ENCODE data around the gene ALDH1A2.
"Not testable (repeated sequence)": the region's sequence is repeated elsewhere in the genome, so short reads cannot be mapped to it uniquely, and the experiment has no call there.

Gene ALDH1A2

GRCh38 chr15:58065445-58066041 is at the start of gene ALDH1A2:
TSS of gene ALDH1A2 (minus strand) at chr15:58065711. CDS start at chr15:58065650, 61 bp downstream.
- Histone ChIP-seq H3K27ac (ENCODE audit: low read depth, low read length) (no peak within 1 kb of the TSS), H3K36me3 (ENCODE audit: control insufficient read depth, insufficient read depth, low read length) (no peaks in the 10 kb centered on the region), H3K9ac (ENCODE audit: low read length) (no peak within 1 kb of the TSS), H3K4me3 (ENCODE audit: low read depth, low read length) (peak within 1 kb of the TSS; percentile 62), H3K4me1 (ENCODE audit: control insufficient read depth, insufficient read depth, low read length) (peaks cover 14% of the 10 kb centered on the region), H3K9me3 (ENCODE audit: control insufficient read depth, insufficient read depth, low read depth, low read length) (no peaks in the 10 kb centered on the region), H3K27me3 (ENCODE audit: control insufficient read depth, insufficient read depth, low read length) (peaks cover 94% of the 10 kb centered on the region)

- no peaks in the 10 kb centered on the region for H3K9me3 ChIP-seq (ENCODE audit: control insufficient read depth, insufficient read depth, low read depth, low read length)
- no peaks in the 10 kb centered on the region for H3K36me3 ChIP-seq (ENCODE audit: control insufficient read depth, insufficient read depth, low read length)
- H3K4me3 ChIP-seq (ENCODE audit: low read depth, low read length), result no peak overlapping the region
- no peaks in the 10 kb centered on the region for H3K27me3 ChIP-seq (ENCODE audit: control insufficient read depth, insufficient read depth, low read length)
- peaks cover 5% of the 10 kb centered on the region; the same call in 1 of the 2 replicates for H3K4me1 ChIP-seq (ENCODE audit: control insufficient read depth, insufficient read depth, low read length)
- no peak overlapping the region for H3K27ac ChIP-seq (ENCODE audit: low read depth, low read length)
- no peak overlapping the region for H3K9ac ChIP-seq (ENCODE audit: low read length)
These were observed 49.3 kb upstream of the ALDH1A2 start for GRCh38 chr15:58114812-58115211.

GRCh38 chr15:58114388-58114787 is 48.9 kb upstream of the ALDH1A2 start:
- Histone ChIP-seq H3K27me3 (ENCODE audit: control insufficient read depth, insufficient read depth, low read length) (no peaks in the 10 kb centered on the region), H3K4me1 (ENCODE audit: control insufficient read depth, insufficient read depth, low read length) (peaks cover 5% of the 10 kb centered on the region; the same call in 1 of the 2 replicates), H3K4me3 (ENCODE audit: low read depth, low read length) (no peak overlapping the region), H3K9ac (ENCODE audit: low read length) (no peak overlapping the region), H3K27ac (ENCODE audit: low read depth, low read length) (no peak overlapping the region), H3K9me3 (ENCODE audit: control insufficient read depth, insufficient read depth, low read depth, low read length) (no peaks in the 10 kb centered on the region), H3K36me3 (ENCODE audit: control insufficient read depth, insufficient read depth, low read length) (no peaks in the 10 kb centered on the region)

GRCh38 chr15:58113358-58113757 is 47.8 kb upstream of the ALDH1A2 start:
- H3K4me1 ChIP-seq (ENCODE audit: control insufficient read depth, insufficient read depth, low read length); H3K4me3 ChIP-seq (ENCODE audit: low read depth, low read length); H3K27me3 ChIP-seq (ENCODE audit: control insufficient read depth, insufficient read depth, low read length); H3K9ac ChIP-seq (ENCODE audit: low read length); H3K36me3 ChIP-seq (ENCODE audit: control insufficient read depth, insufficient read depth, low read length); H3K27ac ChIP-seq (ENCODE audit: low read depth, low read length); H3K9me3 ChIP-seq (ENCODE audit: control insufficient read depth, insufficient read depth, low read depth, low read length): not testable (repeated sequence)

- H3K27me3 ChIP-seq (ENCODE audit: control insufficient read depth, insufficient read depth, low read length), result no peaks in the 10 kb centered on the region
- H3K4me1 ChIP-seq (ENCODE audit: control insufficient read depth, insufficient read depth, low read length), result no peaks in the 10 kb centered on the region
- H3K4me3 ChIP-seq (ENCODE audit: low read depth, low read length), result no peak overlapping the region
These were observed 46.2 kb upstream of the ALDH1A2 start for GRCh38 chr15:58111718-58112104.

GRCh38 chr15:58110999-58111717 is 45.6 kb upstream of the ALDH1A2 start:
- no peaks in the 10 kb centered on the region for H3K36me3 ChIP-seq (ENCODE audit: control insufficient read depth, insufficient read depth, low read length)
- H3K9ac ChIP-seq (ENCODE audit: low read length), result no peak overlapping the region
- no peak overlapping the region for H3K27ac ChIP-seq (ENCODE audit: low read depth, low read length)
- H3K4me3 ChIP-seq (ENCODE audit: low read depth, low read length), result no peak overlapping the region
- no peaks in the 10 kb centered on the region for H3K4me1 ChIP-seq (ENCODE audit: control insufficient read depth, insufficient read depth, low read length)
- no peaks in the 10 kb centered on the region for H3K27me3 ChIP-seq (ENCODE audit: control insufficient read depth, insufficient read depth, low read length)
- H3K9me3 ChIP-seq (ENCODE audit: control insufficient read depth, insufficient read depth, low read depth, low read length), result no peaks in the 10 kb centered on the region

More at GRCh38 chr15:58111718-58112104, 46.2 kb upstream of the ALDH1A2 start:
- Histone ChIP-seq H3K9me3 (ENCODE audit: control insufficient read depth, insufficient read depth, low read depth, low read length) (no peaks in the 10 kb centered on the region), H3K27ac (ENCODE audit: low read depth, low read length) (no peak overlapping the region), H3K9ac (ENCODE audit: low read length) (no peak overlapping the region), H3K36me3 (ENCODE audit: control insufficient read depth, insufficient read depth, low read length) (no peaks in the 10 kb centered on the region)

- no peaks in the 10 kb centered on the region for H3K9me3 ChIP-seq (ENCODE audit: control insufficient read depth, insufficient read depth, low read depth, low read length)
- no peaks in the 10 kb centered on the region for H3K4me1 ChIP-seq (ENCODE audit: control insufficient read depth, insufficient read depth, low read length)
- H3K4me3 ChIP-seq (ENCODE audit: low read depth, low read length), result no peak overlapping the region
- H3K9ac ChIP-seq (ENCODE audit: low read length), result no peak overlapping the region
- H3K27me3 ChIP-seq (ENCODE audit: control insufficient read depth, insufficient read depth, low read length), result no peaks in the 10 kb centered on the region
- H3K36me3 ChIP-seq (ENCODE audit: control insufficient read depth, insufficient read depth, low read length), result no peaks in the 10 kb centered on the region
- no peak overlapping the region for H3K27ac ChIP-seq (ENCODE audit: low read depth, low read length)
These were observed 43.9 kb upstream of the ALDH1A2 start for GRCh38 chr15:58109419-58109818.

GRCh38 chr15:58108117-58108516 is 42.6 kb upstream of the ALDH1A2 start:
- H3K4me1 ChIP-seq (ENCODE audit: control insufficient read depth, insufficient read depth, low read length), result no peaks in the 10 kb centered on the region
- no peak overlapping the region for H3K27ac ChIP-seq (ENCODE audit: low read depth, low read length)
- H3K27me3 ChIP-seq (ENCODE audit: control insufficient read depth, insufficient read depth, low read length), result no peaks in the 10 kb centered on the region
- H3K4me3 ChIP-seq (ENCODE audit: low read depth, low read length), result no peak overlapping the region
- no peak overlapping the region for H3K9ac ChIP-seq (ENCODE audit: low read length)
- H3K36me3 ChIP-seq (ENCODE audit: control insufficient read depth, insufficient read depth, low read length), result no peaks in the 10 kb centered on the region
- H3K9me3 ChIP-seq (ENCODE audit: control insufficient read depth, insufficient read depth, low read depth, low read length), result no peaks in the 10 kb centered on the region

- no peaks in the 10 kb centered on the region for H3K36me3 ChIP-seq (ENCODE audit: control insufficient read depth, insufficient read depth, low read length)
- no peak overlapping the region for H3K4me3 ChIP-seq (ENCODE audit: low read depth, low read length)
- no peak overlapping the region for H3K9ac ChIP-seq (ENCODE audit: low read length)
- no peak overlapping the region for H3K27ac ChIP-seq (ENCODE audit: low read depth, low read length)
- H3K9me3 ChIP-seq (ENCODE audit: control insufficient read depth, insufficient read depth, low read depth, low read length), result no peaks in the 10 kb centered on the region
- H3K27me3 ChIP-seq (ENCODE audit: control insufficient read depth, insufficient read depth, low read length), result no peaks in the 10 kb centered on the region
- no peaks in the 10 kb centered on the region for H3K4me1 ChIP-seq (ENCODE audit: control insufficient read depth, insufficient read depth, low read length)
These were observed 38.0 kb upstream of the ALDH1A2 start for GRCh38 chr15:58103482-58103881.

- Histone ChIP-seq H3K9ac (ENCODE audit: low read length) (no peak overlapping the region), H3K27me3 (ENCODE audit: control insufficient read depth, insufficient read depth, low read length) (no peaks in the 10 kb centered on the region), H3K4me1 (ENCODE audit: control insufficient read depth, insufficient read depth, low read length) (no peaks in the 10 kb centered on the region), H3K4me3 (ENCODE audit: low read depth, low read length) (no peak overlapping the region), H3K9me3 (ENCODE audit: control insufficient read depth, insufficient read depth, low read depth, low read length) (no peaks in the 10 kb centered on the region), H3K27ac (ENCODE audit: low read depth, low read length) (no peak overlapping the region), H3K36me3 (ENCODE audit: control insufficient read depth, insufficient read depth, low read length) (no peaks in the 10 kb centered on the region)
These were observed 31.1 kb upstream of the ALDH1A2 start for GRCh38 chr15:58096529-58097084.

GRCh38 chr15:58095415-58095814 is 29.9 kb upstream of the ALDH1A2 start:
- H3K27ac ChIP-seq (ENCODE audit: low read depth, low read length), result no peak overlapping the region
- no peak overlapping the region for H3K4me3 ChIP-seq (ENCODE audit: low read depth, low read length)
- no peaks in the 10 kb centered on the region for H3K36me3 ChIP-seq (ENCODE audit: control insufficient read depth, insufficient read depth, low read length)
- H3K4me1 ChIP-seq (ENCODE audit: control insufficient read depth, insufficient read depth, low read length), result no peaks in the 10 kb centered on the region
- H3K9ac ChIP-seq (ENCODE audit: low read length), result no peak overlapping the region
- no peaks in the 10 kb centered on the region for H3K27me3 ChIP-seq (ENCODE audit: control insufficient read depth, insufficient read depth, low read length)
- H3K9me3 ChIP-seq (ENCODE audit: control insufficient read depth, insufficient read depth, low read depth, low read length), result no peaks in the 10 kb centered on the region
